Measurements from ENCODE around the gene TINAG. TPM values are rescaled to one million over a fixed set of nuclear protein-coding genes. Genes with fewer than 3 reads are reported as not detected.

Gene TINAG
- total RNA-seq, 1 experiment from 2014 or later, result not detected

GRCh38 chr6:54299542-54300269 is 8.5 kb upstream of the TINAG start:
- Histone ChIP-seq H3K4me1 (ENCODE audit: insufficient read depth, low read length, poor library complexity, severe bottlenecking) (no peaks in the 10 kb centered on the region), H3K9me3 (ENCODE audit: low read depth, low read length, poor library complexity, severe bottlenecking) (no peaks in the 10 kb centered on the region), H3K4me3 (ENCODE audit: low read depth, low read length, poor library complexity, severe bottlenecking) (no peak overlapping the region), H3K27ac (ENCODE audit: low read depth, low read length, poor library complexity, severe bottlenecking) (no peak overlapping the region), H3K36me3 (ENCODE audit: insufficient read depth, low read length, poor library complexity, severe bottlenecking) (no peaks in the 10 kb centered on the region), H3K27me3 (replicated peaks; ENCODE audit: insufficient read depth, low read depth, low read length, poor library complexity) (no peaks in the 10 kb centered on the region)
- CTCF ChIA-PET, result no interaction called here
- intact Hi-C loops (cut with micrococcal nuclease; ENCODE audit: unreplicated experiment), result no loop called here
- TF ChIP-seq CTCF (conservative IDR thresholded peaks at IDR 0.05; ENCODE audit: low read depth, low read length) (no peak), EZH2 (IDR thresholded peaks at IDR 0.05; ENCODE audit: borderline replicate concordance, low read depth, low read length, poor library complexity, severe bottlenecking) (no peak)
- POLR2A ChIA-PET (ENCODE audit: low non-redundant PET), result no interaction called here
- DNase-seq (ENCODE audit: low spot score), result no peak
- no TSS peak for BruUV-seq (replicated peaks)

- no peak for TF ChIP-seq EZH2 (IDR thresholded peaks at IDR 0.05; ENCODE audit: borderline replicate concordance, low read depth, low read length, poor library complexity, severe bottlenecking)
- TF ChIP-seq CTCF (conservative IDR thresholded peaks at IDR 0.05; ENCODE audit: low read depth, low read length), result no peak
- no peak for DNase-seq (ENCODE audit: low spot score)
- no peaks in the 10 kb centered on the region for H3K9me3 ChIP-seq (ENCODE audit: low read depth, low read length, poor library complexity, severe bottlenecking)
- ChIA-PET POLR2A (ENCODE audit: low non-redundant PET) (no interaction called here), CTCF (no interaction called here)
- no peaks in the 10 kb centered on the region for H3K36me3 ChIP-seq (ENCODE audit: insufficient read depth, low read length, poor library complexity, severe bottlenecking)
- no peak overlapping the region for H3K27ac ChIP-seq (ENCODE audit: low read depth, low read length, poor library complexity, severe bottlenecking)
- no peaks in the 10 kb centered on the region for H3K27me3 ChIP-seq (replicated peaks; ENCODE audit: insufficient read depth, low read depth, low read length, poor library complexity)
- H3K4me3 ChIP-seq (ENCODE audit: low read depth, low read length, poor library complexity, severe bottlenecking), result no peak overlapping the region
- no TSS peak for BruUV-seq (replicated peaks)
- intact Hi-C loops (cut with micrococcal nuclease; ENCODE audit: unreplicated experiment), result no loop called here
- H3K4me1 ChIP-seq (ENCODE audit: insufficient read depth, low read length, poor library complexity, severe bottlenecking), result no peaks in the 10 kb centered on the region
Observed at GRCh38 chr6:54301770-54302169, 6.5 kb upstream of the TINAG start.

- no peaks in the 10 kb centered on the region for H3K36me3 ChIP-seq (ENCODE audit: insufficient read depth, low read length, poor library complexity, severe bottlenecking)
- TF ChIP-seq EZH2 (IDR thresholded peaks at IDR 0.05; ENCODE audit: borderline replicate concordance, low read depth, low read length, poor library complexity, severe bottlenecking) (no peak), CTCF (conservative IDR thresholded peaks at IDR 0.05; ENCODE audit: low read depth, low read length) (no peak)
- no peaks in the 10 kb centered on the region for H3K4me1 ChIP-seq (ENCODE audit: insufficient read depth, low read length, poor library complexity, severe bottlenecking)
- intact Hi-C loops (cut with micrococcal nuclease; ENCODE audit: unreplicated experiment), result no loop called here
- H3K27ac ChIP-seq (ENCODE audit: low read depth, low read length, poor library complexity, severe bottlenecking), result no peak overlapping the region
- H3K27me3 ChIP-seq (replicated peaks; ENCODE audit: insufficient read depth, low read depth, low read length, poor library complexity), result no peaks in the 10 kb centered on the region
- ChIA-PET CTCF (no interaction called here), POLR2A (ENCODE audit: low non-redundant PET) (no interaction called here)
- no peaks in the 10 kb centered on the region for H3K9me3 ChIP-seq (ENCODE audit: low read depth, low read length, poor library complexity, severe bottlenecking)
- no TSS peak for BruUV-seq (replicated peaks)
- no peak overlapping the region for H3K4me3 ChIP-seq (ENCODE audit: low read depth, low read length, poor library complexity, severe bottlenecking)
- DNase-seq (ENCODE audit: low spot score), result no peak
Observed at GRCh38 chr6:54307439-54307910, 766 bp upstream of the TINAG start.

All from A673 (cell line).